Liver (tissue), 9 donors: ENCODE results near the gene GJB2. TPM values are rescaled to one million over a fixed set of nuclear protein-coding genes. Genes with fewer than 3 reads are reported as not detected.
A peak's percentile ranks its signal among the peaks of the same experiment; 100 is the strongest.

ENCODE experiments used
- DNase-seq: peaks from one replicate; pipeline ENCODE4 v3.0.0-alpha.2; 2017; ENCODE audit warnings: low spot score
- H3K27ac ChIP-seq, 2 donors: one replicate each; pipeline ENCODE4 v1.7.0; 2013; ENCODE audit warnings: inconsistent platforms in 2 of 2, low read length in 2 of 2, control low read depth in 1 of 2, low read depth in 1 of 2, mild to moderate bottlenecking in 1 of 2
- H3K27me3 ChIP-seq, 4 donors: one replicate each; pipeline versions ENCODE4 v1.6.1 to v1.7.0; 2013; ENCODE audit warnings: low read length in 3 of 4, inconsistent platforms in 1 of 4, mild to moderate bottlenecking in 1 of 4, moderate library complexity in 1 of 4; ENCODE audit not compliant: control insufficient read depth in 4 of 4, insufficient read depth in 4 of 4
- H3K36me3 ChIP-seq, 4 donors: one replicate each; pipeline versions ENCODE4 v1.6.1 to v1.7.0; 2013; ENCODE audit warnings: low read length in 3 of 4, mild to moderate bottlenecking in 3 of 4, low read depth in 1 of 4, moderate library complexity in 1 of 4; ENCODE audit not compliant: control insufficient read depth in 4 of 4, insufficient read depth in 3 of 4
- H3K4me1 ChIP-seq, 4 donors: one replicate each; pipeline versions ENCODE4 v1.6.1 to v1.7.0; 2013; ENCODE audit warnings: low read length in 3 of 4, mild to moderate bottlenecking in 3 of 4, moderate library complexity in 1 of 4; ENCODE audit not compliant: control insufficient read depth in 4 of 4, insufficient read depth in 4 of 4
- H3K4me3 ChIP-seq, 3 donors: one replicate each; pipeline versions ENCODE4 v1.6.1 to v1.7.0; 2013; ENCODE audit warnings: low read length in 3 of 3, control low read depth in 1 of 3, low read depth in 1 of 3, mild to moderate bottlenecking in 1 of 3
- H3K9ac ChIP-seq, 2 donors: one replicate each; pipeline ENCODE4 v1.7.0; 2013; ENCODE audit warnings: low read length in 2 of 2, mild to moderate bottlenecking in 2 of 2, moderate library complexity in 2 of 2, control low read depth in 1 of 2, low read depth in 1 of 2
- H3K9me3 ChIP-seq, 4 donors: one replicate each; pipeline versions ENCODE4 v1.6.1 to v1.7.0; 2013; ENCODE audit warnings: low read length in 3 of 4; ENCODE audit not compliant: control insufficient read depth in 4 of 4
- ATF3 ChIP-seq: IDR thresholded peaks from 2 replicates; pipeline ENCODE4 v1.6.1; 2016; ENCODE audit warnings: antibody characterized with exemption
- EGR1 ChIP-seq, 2 donors: IDR thresholded peaks; 2 replicates each; pipeline ENCODE4 v1.6.1; 2016 to 2018; ENCODE audit warnings: antibody characterized with exemption in 2 of 2, low read depth in 2 of 2
- FOXA1 ChIP-seq: IDR thresholded peaks from 2 replicates; pipeline ENCODE4 v1.6.1; 2016; ENCODE audit warnings: antibody characterized with exemption
- FOXA2 ChIP-seq: IDR thresholded peaks from 2 replicates; pipeline ENCODE4 v1.6.1; 2016; ENCODE audit warnings: antibody characterized with exemption
- GABPA ChIP-seq, 2 donors: IDR thresholded peaks in 1 of 2; conservative IDR thresholded peaks in 1 of 2; 2 replicates each; pipeline ENCODE4 v1.6.1; 2016; ENCODE audit warnings: antibody characterized with exemption in 2 of 2, mild to moderate bottlenecking in 1 of 2, moderate library complexity in 1 of 2
- HNF4A ChIP-seq, 2 donors: conservative IDR thresholded peaks; 2 replicates each; pipeline ENCODE4 v1.6.1; 2016; ENCODE audit warnings: antibody characterized with exemption in 2 of 2, mild to moderate bottlenecking in 2 of 2
- HNF4G ChIP-seq: IDR thresholded peaks from 2 replicates; pipeline ENCODE4 v1.6.1; 2016; ENCODE audit warnings: antibody characterized with exemption
- JUND ChIP-seq, 2 donors: IDR thresholded peaks; 2 replicates each; pipeline ENCODE4 v1.6.1; 2016; ENCODE audit warnings: antibody characterized with exemption in 2 of 2
- MAX ChIP-seq: IDR thresholded peaks from 2 replicates; pipeline ENCODE4 v1.6.1; 2016; ENCODE audit warnings: antibody characterized with exemption
- NR2F2 ChIP-seq: IDR thresholded peaks from 2 replicates; pipeline ENCODE4 v1.6.1; 2016; ENCODE audit warnings: antibody characterized with exemption
- RAD21 ChIP-seq, 2 donors: IDR thresholded peaks; 2 replicates each; pipeline ENCODE4 v1.6.1; 2016; ENCODE audit warnings: antibody characterized with exemption in 2 of 2, mild to moderate bottlenecking in 2 of 2
- REST ChIP-seq: IDR thresholded peaks from 2 replicates; pipeline ENCODE4 v1.6.1; 2016; ENCODE audit warnings: antibody characterized with exemption, mild to moderate bottlenecking
- RXRA ChIP-seq, 2 donors: IDR thresholded peaks; 2 replicates each; pipeline ENCODE4 v1.6.1; 2017 to 2018; ENCODE audit warnings: antibody characterized with exemption in 2 of 2, mild to moderate bottlenecking in 1 of 2
- TAF1 ChIP-seq: conservative IDR thresholded peaks from 2 replicates; pipeline ENCODE4 v1.6.1; 2016; ENCODE audit warnings: antibody characterized with exemption, mild to moderate bottlenecking
- YY1 ChIP-seq: IDR thresholded peaks from 2 replicates; pipeline ENCODE4 v1.6.1; 2016; ENCODE audit warnings: antibody characterized with exemption, mild to moderate bottlenecking
- ZBTB33 ChIP-seq: IDR thresholded peaks from 2 replicates; pipeline ENCODE4 v1.6.1; 2016; ENCODE audit warnings: antibody characterized with exemption
- WGBS: extraction: QIAGEN DNeasy Blood & Tissue Kit; methylation state at CpG from one replicate; pipeline ENCODE4 v1.1.7; 2013; 5-methylcytosine and 5-hydroxymethylcytosine counted together
- polyA plus RNA-seq, 2 donors: library from polyadenylated mRNA; stranded (reverse) in 1 of 2; unstranded in 1 of 2; fragments of 200-250 nt in 1 of 2; fragments of >200 nt in 1 of 2; fragmentation: Nextera tagmentation in 1 of 2; extraction: Ambion mirVana in 1 of 2; gene quantifications; one replicate each; pipeline versions ENCODE4 v1.2.1 to v1.2.3, GENCODE V29; 2013 to 2015
- total RNA-seq, 2 donors: library from RNA; depleted of rRNA; stranded (reverse); fragments of >200 nt; gene quantifications; one replicate each; pipeline ENCODE4 v1.2.3, GENCODE V29; 2014
- donor health status: healthy.
- donor health status: healthy.
- donor health status: healthy.
- donor health status: healthy.
- donor health status: healthy.

Gene GJB2
- total RNA-seq (10 to 100 TPM in 1 of 2 donors, 1 to 10 TPM in 1; 8.0 to 50.1 TPM), polyA plus RNA-seq (10 to 100 TPM; 17.6 to 23.6 TPM)

GRCh38 chr13:20192836-20193161 lies at the start of gene GJB2:
GJB2 (minus strand) TSS chr13:20192938; CDS start chr13:20189581, 3,357 bp downstream.
- Histone ChIP-seq H3K9me3 (no peaks in the 10 kb centered on the region), H3K36me3 (peaks cover 0 to 6% (median 3%) of the 10 kb centered on the region in 4 donors), H3K27me3 (no peaks in the 10 kb centered on the region), H3K27ac (peak within 1 kb of the TSS; percentile 56 to 81), H3K4me3 (peak within 1 kb of the TSS; percentile 64 to 85 (median 83)), H3K4me1 (peaks cover 13 to 55% (median 39%) of the 10 kb centered on the region in 4 donors), H3K9ac (peak within 1 kb of the TSS in 1 of 2 donors; percentile 41)
- WGBS = 1% methylated on average over 39 of the region's 39 CpGs
- TF ChIP-seq HNF4G (no peak), TAF1 (no peak), GABPA (IDR thresholded peaks at IDR 0.05 in 1 of 2, conservative IDR thresholded peaks at IDR 0.05 in 1 of 2) (no peak), MAX (no peak), EGR1 (IDR thresholded peaks at IDR 0.05; ENCODE audit: low read depth in 2 of 2) (no peak), ATF3 (no peak), ZBTB33 (no peak), REST (no peak), FOXA1 (no peak), YY1 (no peak), FOXA2 (no peak), HNF4A (conservative IDR thresholded peaks at IDR 0.05) (no peak)
- DNase-seq = no peak

GRCh38 chr13:20241593-20241992 lies 48.9 kb upstream of the GJB2 start:
- H3K4me1 ChIP-seq = peaks cover 0 to 11% (median 5%) of the 10 kb centered on the region in 4 donors
- no peak overlapping the region for H3K4me3 ChIP-seq
- no peak overlapping the region for H3K27ac ChIP-seq
- no peak for DNase-seq
- no peak overlapping the region for H3K9ac ChIP-seq
- 82% methylated on average over 2 of the region's 2 CpGs for WGBS
- no peaks in the 10 kb centered on the region for H3K27me3 ChIP-seq
- no peaks in the 10 kb centered on the region for H3K9me3 ChIP-seq
- H3K36me3 ChIP-seq = no peaks in the 10 kb centered on the region
- TF ChIP-seq REST = no peak
- no peak for TF ChIP-seq HNF4G
- no peak for TF ChIP-seq RXRA (IDR thresholded peaks at IDR 0.05)
- no peak for TF ChIP-seq FOXA1
- TF ChIP-seq JUND (IDR thresholded peaks at IDR 0.05) = no peak
- no peak for TF ChIP-seq MAX
- TF ChIP-seq HNF4A (conservative IDR thresholded peaks at IDR 0.05) = no peak
- no peak for TF ChIP-seq NR2F2
- TF ChIP-seq TAF1 = no peak
- TF ChIP-seq ZBTB33 = no peak
- TF ChIP-seq RAD21 (IDR thresholded peaks at IDR 0.05) = no peak
- TF ChIP-seq FOXA2 = no peak
- no peak for TF ChIP-seq GABPA (IDR thresholded peaks at IDR 0.05 in 1 of 2, conservative IDR thresholded peaks at IDR 0.05 in 1 of 2)
